Brain microvascular endothelial cell (primary cell): ENCODE measurements around the gene SLC43A2.
A peak's percentile ranks its signal among the peaks of the same experiment; 100 is the strongest.

Experiments
- DNase-seq: peaks from one replicate; pipeline ENCODE4 v3.0.0-alpha.2; 2020
- H3K27ac ChIP-seq: fragments of 250-450 bp; sonication (Bioruptor Pico); 2 replicates; pipeline ENCODE4 v1.5.1; 2020; ENCODE audit warnings: mild to moderate bottlenecking, moderate library complexity
- H3K27me3 ChIP-seq: fragments of 250-450 bp; sonication (Bioruptor Pico); replicated peaks from 2 replicates; pipeline ENCODE4 v1.5.1; 2020; ENCODE audit warnings: mild to moderate bottlenecking
- H3K36me3 ChIP-seq: fragments of 250-450 bp; sonication (Bioruptor Pico); replicated peaks from 2 replicates; pipeline ENCODE4 v1.5.1; 2020; ENCODE audit warnings: mild to moderate bottlenecking
- H3K4me3 ChIP-seq: 2 replicates; pipeline ENCODE4 v1.5.1; 2011; ENCODE audit warnings: low read depth, mild to moderate bottlenecking, control low read depth, low read length, moderate library complexity
- CTCF ChIP-seq: IDR thresholded peaks from 2 replicates; pipeline ENCODE4 v1.5.1; 2011; ENCODE audit warnings: low read depth, mild to moderate bottlenecking, moderate library complexity, low read length, control low read depth, inconsistent platforms; ENCODE audit errors: missing control alignments
- in situ Hi-C: cut with HindIII; loops from 2 replicates; pipeline ENCODE4 v1.10.0; 2017; ENCODE audit warnings: low sequenced_read_pairs, low pct_ligation_motif_present

The SLC43A2 gene

GRCh38 chr17:1643999-1644492 lies 15.4 kb upstream of the SLC43A2 start:
- in situ Hi-C loops = no loop called here
- TF ChIP-seq CTCF = no peak
- Histone ChIP-seq H3K27me3 (no peaks in the 10 kb centered on the region), H3K4me3 (peak overlapping the region; percentile 35), H3K27ac (no peak overlapping the region), H3K36me3 (no peaks in the 10 kb centered on the region)
- DNase-seq = no peak

DNA sequence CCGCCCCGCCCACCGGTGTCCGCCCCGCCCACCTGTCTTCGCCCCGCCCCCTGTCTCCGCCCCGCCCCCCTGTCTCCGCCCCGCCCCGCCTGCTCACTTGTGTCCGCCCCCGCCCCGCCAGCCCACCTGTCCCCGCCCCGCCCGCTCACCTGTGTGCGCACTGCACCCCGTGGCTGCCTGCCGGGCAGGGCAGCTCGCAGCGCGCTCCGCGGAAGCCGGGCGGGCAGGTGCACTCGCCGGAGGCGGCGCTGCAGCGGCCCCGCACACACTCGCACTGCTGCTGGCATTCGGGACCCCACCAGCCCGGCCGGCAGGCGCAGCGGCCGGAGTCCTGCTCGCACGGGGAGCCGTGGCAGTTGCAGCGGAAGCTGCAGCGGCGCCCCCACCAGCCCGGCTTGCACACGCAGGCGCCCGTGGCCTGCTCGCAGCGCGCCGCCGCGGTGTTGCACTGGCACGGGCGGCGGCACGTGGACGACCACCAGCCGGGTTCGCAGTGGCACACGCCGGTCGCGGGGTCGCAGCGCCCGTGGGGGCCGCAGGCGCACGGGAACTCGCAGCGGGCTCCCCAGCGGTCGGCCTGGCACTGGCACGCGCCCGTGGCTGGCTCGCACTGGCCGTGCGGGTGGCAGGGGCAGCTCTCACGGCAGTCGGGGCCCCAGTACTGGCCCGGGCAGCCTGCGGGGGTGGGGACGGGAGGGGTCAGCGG lies 14.8 kb upstream of the SLC43A2 start:
- peak; percentile 7 for TF ChIP-seq CTCF
- Histone ChIP-seq H3K27ac (no peak overlapping the region), H3K27me3 (no peaks in the 10 kb centered on the region), H3K4me3 (peak overlapping the region; percentile 35), H3K36me3 (no peaks in the 10 kb centered on the region)
- in situ Hi-C loops = no loop called here
- no peak for DNase-seq

- Histone ChIP-seq H3K4me3 (no peak overlapping the region), H3K27ac (no peak overlapping the region), H3K27me3 (no peaks in the 10 kb centered on the region), H3K36me3 (no peaks in the 10 kb centered on the region)
- no peak for DNase-seq
- TF ChIP-seq CTCF = peak; percentile 34
- in situ Hi-C loops = no loop called here
Observed at GRCh38 chr17:1641065-1641403, 12.4 kb upstream of the SLC43A2 start.

- H3K4me3 ChIP-seq = no peak overlapping the region
- no peaks in the 10 kb centered on the region for H3K27me3 ChIP-seq
- DNase-seq = no peak
- TF ChIP-seq CTCF = no peak
- H3K27ac ChIP-seq = no peak overlapping the region
- in situ Hi-C loops = no loop called here
- H3K36me3 ChIP-seq = no peaks in the 10 kb centered on the region
Observed at GRCh38 chr17:1640329-1641064, 11.9 kb upstream of the SLC43A2 start.

GRCh38 chr17:1639549-1640180 lies 11.0 kb upstream of the SLC43A2 start:
- Histone ChIP-seq H3K27me3 (no peaks in the 10 kb centered on the region), H3K4me3 (no peak overlapping the region), H3K27ac (no peak overlapping the region), H3K36me3 (no peaks in the 10 kb centered on the region)
- in situ Hi-C loops = no loop called here
- no peak for TF ChIP-seq CTCF
- no peak for DNase-seq
